HEK293 (cell line): ENCODE data around the gene DPH7.

ENCODE experiments used
- KLF1 ChIP-seq: fragments of 450-650 bp; formaldehyde crosslinking; IDR thresholded peaks from 2 replicates; pipeline ENCODE4 v1.5.1; 2016; ENCODE audit warnings: missing biosample characterization, missing genetic modification characterization
- KLF16 ChIP-seq: fragments of 450-650 bp; formaldehyde crosslinking; IDR thresholded peaks from 2 replicates; pipeline ENCODE4 v1.5.1; 2017; ENCODE audit warnings: missing biosample characterization, missing genetic modification characterization
- ZNF112 ChIP-seq: fragments of 450-650 bp; formaldehyde crosslinking; IDR thresholded peaks from 2 replicates; pipeline ENCODE4 v1.5.0; 2017; ENCODE audit warnings: missing biosample characterization, missing genetic modification characterization
- ZNF138 ChIP-seq: fragments of 450-650 bp; formaldehyde crosslinking; IDR thresholded peaks from 2 replicates; pipeline ENCODE4 v1.5.1; 2016; ENCODE audit warnings: missing biosample characterization, missing genetic modification characterization, borderline replicate concordance
- ZNF146 ChIP-seq: fragments of 450-650 bp; formaldehyde crosslinking; IDR thresholded peaks from 2 replicates; pipeline ENCODE4 v1.5.1; 2016; ENCODE audit warnings: missing biosample characterization, missing genetic modification characterization
- ZNF174 ChIP-seq: fragments of 450-650 bp; formaldehyde crosslinking; IDR thresholded peaks from 2 replicates; pipeline ENCODE4 v1.5.0; 2017; ENCODE audit warnings: missing biosample characterization, mild to moderate bottlenecking, missing genetic modification characterization
- ZNF202 ChIP-seq: fragments of 450-650 bp; formaldehyde crosslinking; IDR thresholded peaks from 2 replicates; pipeline ENCODE4 v1.5.1; 2016; ENCODE audit warnings: missing biosample characterization, missing genetic modification characterization, borderline replicate concordance
- ZNF350 ChIP-seq: fragments of 450-650 bp; formaldehyde crosslinking; IDR thresholded peaks from 2 replicates; pipeline ENCODE4 v1.5.0; 2017; ENCODE audit warnings: missing biosample characterization, mild to moderate bottlenecking, missing genetic modification characterization
- ZNF416 ChIP-seq: fragments of 450-650 bp; formaldehyde crosslinking; IDR thresholded peaks from 2 replicates; pipeline ENCODE4 v1.5.1; 2016; ENCODE audit warnings: missing biosample characterization, missing genetic modification characterization
- ZNF792 ChIP-seq: fragments of 450-650 bp; formaldehyde crosslinking; IDR thresholded peaks from 2 replicates; pipeline ENCODE4 v1.5.1; 2016; ENCODE audit warnings: missing biosample characterization, missing genetic modification characterization
- TF ChIP-seq, protein P1 (sequence below): fragments of 450-650 bp; formaldehyde crosslinking; IDR thresholded peaks from 2 replicates; pipeline ENCODE4 v1.5.1; 2016; ENCODE audit warnings: missing biosample characterization, missing genetic modification characterization
- TF ChIP-seq, protein P2 (sequence below): fragments of 450-650 bp; formaldehyde crosslinking; IDR thresholded peaks from 2 replicates; pipeline ENCODE4 v1.5.1; 2016; ENCODE audit warnings: missing biosample characterization, missing genetic modification characterization
- TF ChIP-seq, protein P3 (sequence below): fragments of 450-650 bp; formaldehyde crosslinking; IDR thresholded peaks from 2 replicates; pipeline ENCODE4 v1.5.1; 2016; ENCODE audit warnings: missing biosample characterization, missing genetic modification characterization, low read depth

GRCh38 chr9:137569609-137570203 lies 9.0 kb downstream of the DPH7 start:
- TF ChIP-seq, protein P1, sequence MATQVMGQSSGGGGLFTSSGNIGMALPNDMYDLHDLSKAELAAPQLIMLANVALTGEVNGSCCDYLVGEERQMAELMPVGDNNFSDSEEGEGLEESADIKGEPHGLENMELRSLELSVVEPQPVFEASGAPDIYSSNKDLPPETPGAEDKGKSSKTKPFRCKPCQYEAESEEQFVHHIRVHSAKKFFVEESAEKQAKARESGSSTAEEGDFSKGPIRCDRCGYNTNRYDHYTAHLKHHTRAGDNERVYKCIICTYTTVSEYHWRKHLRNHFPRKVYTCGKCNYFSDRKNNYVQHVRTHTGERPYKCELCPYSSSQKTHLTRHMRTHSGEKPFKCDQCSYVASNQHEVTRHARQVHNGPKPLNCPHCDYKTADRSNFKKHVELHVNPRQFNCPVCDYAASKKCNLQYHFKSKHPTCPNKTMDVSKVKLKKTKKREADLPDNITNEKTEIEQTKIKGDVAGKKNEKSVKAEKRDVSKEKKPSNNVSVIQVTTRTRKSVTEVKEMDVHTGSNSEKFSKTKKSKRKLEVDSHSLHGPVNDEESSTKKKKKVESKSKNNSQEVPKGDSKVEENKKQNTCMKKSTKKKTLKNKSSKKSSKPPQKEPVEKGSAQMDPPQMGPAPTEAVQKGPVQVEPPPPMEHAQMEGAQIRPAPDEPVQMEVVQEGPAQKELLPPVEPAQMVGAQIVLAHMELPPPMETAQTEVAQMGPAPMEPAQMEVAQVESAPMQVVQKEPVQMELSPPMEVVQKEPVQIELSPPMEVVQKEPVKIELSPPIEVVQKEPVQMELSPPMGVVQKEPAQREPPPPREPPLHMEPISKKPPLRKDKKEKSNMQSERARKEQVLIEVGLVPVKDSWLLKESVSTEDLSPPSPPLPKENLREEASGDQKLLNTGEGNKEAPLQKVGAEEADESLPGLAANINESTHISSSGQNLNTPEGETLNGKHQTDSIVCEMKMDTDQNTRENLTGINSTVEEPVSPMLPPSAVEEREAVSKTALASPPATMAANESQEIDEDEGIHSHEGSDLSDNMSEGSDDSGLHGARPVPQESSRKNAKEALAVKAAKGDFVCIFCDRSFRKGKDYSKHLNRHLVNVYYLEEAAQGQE, result no peak
- TF ChIP-seq ZNF350 (tag by site-specific recombination), result no peak
- TF ChIP-seq KLF16 (tag by site-specific recombination), result no peak
- no peak for TF ChIP-seq ZNF202 (tag by site-specific recombination)
- TF ChIP-seq ZNF138 (tag by site-specific recombination), result no peak
- TF ChIP-seq, protein P2, sequence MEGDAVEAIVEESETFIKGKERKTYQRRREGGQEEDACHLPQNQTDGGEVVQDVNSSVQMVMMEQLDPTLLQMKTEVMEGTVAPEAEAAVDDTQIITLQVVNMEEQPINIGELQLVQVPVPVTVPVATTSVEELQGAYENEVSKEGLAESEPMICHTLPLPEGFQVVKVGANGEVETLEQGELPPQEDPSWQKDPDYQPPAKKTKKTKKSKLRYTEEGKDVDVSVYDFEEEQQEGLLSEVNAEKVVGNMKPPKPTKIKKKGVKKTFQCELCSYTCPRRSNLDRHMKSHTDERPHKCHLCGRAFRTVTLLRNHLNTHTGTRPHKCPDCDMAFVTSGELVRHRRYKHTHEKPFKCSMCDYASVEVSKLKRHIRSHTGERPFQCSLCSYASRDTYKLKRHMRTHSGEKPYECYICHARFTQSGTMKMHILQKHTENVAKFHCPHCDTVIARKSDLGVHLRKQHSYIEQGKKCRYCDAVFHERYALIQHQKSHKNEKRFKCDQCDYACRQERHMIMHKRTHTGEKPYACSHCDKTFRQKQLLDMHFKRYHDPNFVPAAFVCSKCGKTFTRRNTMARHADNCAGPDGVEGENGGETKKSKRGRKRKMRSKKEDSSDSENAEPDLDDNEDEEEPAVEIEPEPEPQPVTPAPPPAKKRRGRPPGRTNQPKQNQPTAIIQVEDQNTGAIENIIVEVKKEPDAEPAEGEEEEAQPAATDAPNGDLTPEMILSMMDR (tag by site-specific recombination), result no peak
- TF ChIP-seq ZNF112 (tag by site-specific recombination), result no peak
- TF ChIP-seq, protein P3, sequence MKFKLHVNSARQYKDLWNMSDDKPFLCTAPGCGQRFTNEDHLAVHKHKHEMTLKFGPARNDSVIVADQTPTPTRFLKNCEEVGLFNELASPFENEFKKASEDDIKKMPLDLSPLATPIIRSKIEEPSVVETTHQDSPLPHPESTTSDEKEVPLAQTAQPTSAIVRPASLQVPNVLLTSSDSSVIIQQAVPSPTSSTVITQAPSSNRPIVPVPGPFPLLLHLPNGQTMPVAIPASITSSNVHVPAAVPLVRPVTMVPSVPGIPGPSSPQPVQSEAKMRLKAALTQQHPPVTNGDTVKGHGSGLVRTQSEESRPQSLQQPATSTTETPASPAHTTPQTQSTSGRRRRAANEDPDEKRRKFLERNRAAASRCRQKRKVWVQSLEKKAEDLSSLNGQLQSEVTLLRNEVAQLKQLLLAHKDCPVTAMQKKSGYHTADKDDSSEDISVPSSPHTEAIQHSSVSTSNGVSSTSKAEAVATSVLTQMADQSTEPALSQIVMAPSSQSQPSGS (tag by site-specific recombination), result no peak
- no peak for TF ChIP-seq ZNF174 (tag by site-specific recombination)
- TF ChIP-seq ZNF146 (tag by site-specific recombination), result no peak
- no peak for TF ChIP-seq ZNF792 (tag by site-specific recombination)
- no peak for TF ChIP-seq KLF1 (tag by site-specific recombination)
- no peak for TF ChIP-seq ZNF416 (tag by site-specific recombination)
